Subcutaneous adipose tissue (tissue), 4 donors: ENCODE results near the gene FA2H. TPM values are rescaled to one million over a fixed set of nuclear protein-coding genes. Genes with fewer than 3 reads are reported as not detected.

Experiments
- CTCF ChIP-seq: fragments of 450-650 bp; IDR thresholded peaks from one replicate; pipeline ENCODE4 v1.5.1; 2016; ENCODE audit warnings: low read depth, mild to moderate bottlenecking, control low read depth, antibody characterized with exemption, moderate library complexity
- total RNA-seq, 4 donors: library from RNA; depleted of rRNA; stranded (reverse); fragments of >200 nt; gene quantifications; one replicate each; pipeline ENCODE4 v1.1.0, GENCODE V29; 2016

The FA2H gene
- total RNA-seq, 4 donors from 2014 or later, result not detected

- TF ChIP-seq CTCF, result no peak
Observed at GRCh38 chr16:74735162-74735452, 39.5 kb downstream of the FA2H start.

DNA sequence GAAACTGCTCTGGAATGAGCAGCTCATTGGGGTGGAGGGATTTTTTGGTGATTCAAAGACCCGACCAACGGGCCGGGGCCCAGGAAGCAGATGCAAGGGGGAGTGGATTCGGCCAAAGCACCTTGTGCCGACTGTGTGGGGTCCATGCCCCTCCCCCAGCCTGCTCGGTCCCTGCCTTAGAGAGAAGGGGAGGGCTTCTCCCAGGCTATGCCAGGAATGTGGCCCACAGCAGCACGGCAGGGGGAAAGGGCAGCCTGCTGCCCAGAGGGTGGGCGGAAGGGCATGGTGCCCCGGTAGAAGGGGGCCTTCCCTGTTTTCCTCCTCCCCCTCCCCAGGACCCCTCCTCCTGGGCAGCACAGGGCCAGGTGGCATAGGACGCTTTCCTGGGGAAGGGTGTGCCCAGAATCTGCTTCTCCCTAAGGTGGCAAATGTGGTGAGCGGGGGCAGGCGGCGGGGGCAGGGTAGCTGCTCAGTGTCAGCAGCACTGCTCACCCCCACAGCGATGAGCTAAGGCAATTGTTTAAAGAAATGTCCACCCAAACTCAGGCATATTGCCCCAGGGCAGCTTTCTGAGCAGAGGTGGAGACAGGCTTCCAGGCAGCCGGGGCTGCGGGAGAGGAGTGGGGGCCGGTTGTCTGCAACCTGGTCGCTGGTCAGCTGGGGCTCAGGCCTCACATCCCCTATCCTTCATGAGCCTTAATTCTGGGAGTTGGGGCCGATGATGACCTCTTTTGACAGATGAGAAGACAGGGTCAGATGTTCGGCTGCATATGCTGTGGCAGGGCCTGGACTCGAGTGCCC is 40.1 kb downstream of the FA2H start:
- TF ChIP-seq CTCF, result no peak

- no peak for TF ChIP-seq CTCF
Observed at GRCh38 chr16:74732707-74733350, 41.8 kb downstream of the FA2H start.

GRCh38 chr16:74731853-74732477 is 42.7 kb downstream of the FA2H start:
- no peak for TF ChIP-seq CTCF

- no peak for TF ChIP-seq CTCF
Observed at GRCh38 chr16:74729783-74730683, 44.6 kb downstream of the FA2H start.

- TF ChIP-seq CTCF, result no peak
Observed at GRCh38 chr16:74727903-74728302, 46.7 kb downstream of the FA2H start.
